NCI-H1105 (cell line): ENCODE measurements around the gene BSN.
"Not testable (repeated sequence)": the region's sequence is repeated elsewhere in the genome, so short reads cannot be mapped to it uniquely, and the experiment has no call there.

Experiments used
- DNase-seq: peaks from one replicate; lab custom pipeline; 2025; lab: John Stamatoyannopoulos, UW

BSN gene

GRCh38 chr3:49674497-49674983, 120.3 kb downstream of the BSN start:
- DNase-seq = no peak

DNA sequence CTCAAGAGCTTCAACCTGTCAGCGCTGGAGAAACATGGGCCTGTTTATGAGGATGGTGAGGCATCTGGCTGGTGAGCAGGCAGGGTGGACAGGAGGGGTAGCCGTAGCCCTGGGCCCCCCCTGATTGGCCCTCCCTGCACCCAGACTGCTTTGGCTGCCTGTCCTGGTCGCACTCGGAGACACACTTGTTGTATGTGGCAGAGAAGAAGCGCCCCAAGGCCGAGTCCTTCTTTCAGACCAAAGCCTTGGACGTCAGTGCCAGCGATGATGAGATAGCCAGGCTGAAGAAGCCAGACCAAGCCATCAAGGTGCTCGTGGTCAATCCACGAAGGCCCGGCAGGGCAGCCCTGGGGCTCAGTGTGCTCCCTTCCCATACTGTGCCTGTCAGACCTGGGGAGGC, 121.6 kb downstream of the BSN start:
- DNase-seq = no peak

DNA sequence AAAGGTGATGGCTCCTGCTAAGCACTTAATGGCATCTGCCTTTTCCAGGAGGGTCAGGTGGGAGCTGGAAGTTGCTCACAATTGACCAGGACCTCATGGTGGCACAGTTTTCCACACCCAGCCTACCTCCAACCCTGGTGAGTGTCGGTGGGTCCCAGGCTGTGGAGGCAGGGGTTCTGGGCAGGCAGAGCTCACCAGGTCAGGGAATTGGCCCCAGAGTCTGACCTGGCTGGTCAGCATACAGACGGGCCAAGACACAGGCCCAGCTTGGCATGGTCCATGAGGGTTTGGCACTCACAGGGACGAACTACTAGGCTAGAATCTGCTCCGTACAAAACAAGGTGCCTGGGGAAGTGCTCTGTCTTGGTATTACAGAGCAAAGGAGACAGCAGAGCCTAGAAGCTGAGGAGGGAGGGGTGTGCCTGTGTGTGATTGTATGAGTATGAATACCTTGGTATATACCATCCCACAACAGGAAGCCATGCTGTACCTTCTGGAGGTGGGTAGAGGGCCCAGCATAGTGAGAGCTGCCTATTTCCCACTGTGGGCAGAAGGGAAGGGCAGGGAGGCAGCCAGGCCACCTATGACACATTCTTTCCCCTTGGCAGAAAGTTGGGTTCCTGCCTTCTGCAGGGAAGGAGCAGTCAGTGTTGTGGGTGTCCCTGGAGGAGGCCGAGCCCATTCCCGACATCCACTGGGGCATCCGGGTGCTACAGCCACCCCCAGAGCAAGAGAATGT, 126.4 kb downstream of the BSN start:
- no peak for DNase-seq

- DNase-seq = no peak
Observed at GRCh38 chr3:49681232-49681522, 126.9 kb downstream of the BSN start.

DNA sequence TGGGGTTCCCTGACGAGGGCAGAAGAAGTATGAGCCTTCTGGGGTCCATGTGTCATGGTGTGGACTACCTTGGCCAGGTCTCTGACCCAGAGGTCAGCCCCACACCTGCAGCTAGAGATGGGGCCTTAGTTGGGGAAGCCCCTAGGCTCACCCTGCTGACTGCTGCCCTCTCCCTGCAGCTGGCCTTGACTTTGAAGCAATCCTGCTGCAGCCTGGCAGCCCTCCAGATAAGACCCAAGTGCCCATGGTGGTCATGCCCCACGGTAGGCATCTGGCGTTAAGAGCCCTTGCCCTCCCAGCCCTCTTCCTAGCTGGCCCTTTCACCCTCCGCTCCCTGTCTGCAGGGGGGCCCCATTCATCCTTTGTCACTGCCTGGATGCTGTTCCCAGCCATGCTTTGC, 127.3 kb downstream of the BSN start:
- no peak for DNase-seq

DNA sequence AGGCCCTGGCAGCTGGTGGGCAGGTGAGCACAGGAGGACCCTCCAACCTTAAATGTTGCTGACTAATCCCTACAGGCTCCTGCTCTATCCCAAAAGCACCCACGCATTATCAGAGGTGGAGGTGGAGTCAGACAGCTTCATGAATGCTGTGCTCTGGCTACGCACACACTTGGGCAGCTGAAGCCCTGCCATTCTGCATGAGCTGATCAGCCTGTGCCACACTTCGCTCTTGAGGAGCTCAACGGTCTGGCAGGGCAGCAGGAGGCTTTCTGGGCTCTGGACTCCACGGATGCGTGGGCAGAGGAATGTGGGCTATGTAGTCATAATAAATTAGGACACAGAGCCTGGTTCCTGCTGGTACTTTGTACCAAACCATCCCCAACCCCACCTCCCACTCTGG, 128.9 kb downstream of the BSN start:
- DNase-seq = no peak

DNA sequence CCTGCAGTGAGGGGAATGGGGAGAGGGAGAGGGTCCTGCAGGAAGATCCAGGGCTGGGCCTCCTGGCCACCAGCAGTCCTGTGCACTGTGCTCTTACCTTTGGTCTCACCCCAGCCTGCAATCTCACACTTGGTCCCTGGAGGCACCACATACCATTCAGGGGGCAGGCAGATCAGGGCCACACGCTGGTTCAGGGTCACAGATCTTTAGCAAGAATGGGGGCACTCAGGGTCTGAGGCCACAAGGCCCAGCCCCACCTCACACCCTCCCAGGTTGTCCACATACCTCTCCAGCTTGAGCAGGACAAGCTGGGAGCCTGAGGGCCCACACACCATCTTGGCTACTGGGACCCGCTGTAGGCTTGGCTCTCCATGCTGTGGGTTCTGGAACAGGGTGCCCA, 130.2 kb downstream of the BSN start:
- DNase-seq = not testable (repeated sequence)

DNA sequence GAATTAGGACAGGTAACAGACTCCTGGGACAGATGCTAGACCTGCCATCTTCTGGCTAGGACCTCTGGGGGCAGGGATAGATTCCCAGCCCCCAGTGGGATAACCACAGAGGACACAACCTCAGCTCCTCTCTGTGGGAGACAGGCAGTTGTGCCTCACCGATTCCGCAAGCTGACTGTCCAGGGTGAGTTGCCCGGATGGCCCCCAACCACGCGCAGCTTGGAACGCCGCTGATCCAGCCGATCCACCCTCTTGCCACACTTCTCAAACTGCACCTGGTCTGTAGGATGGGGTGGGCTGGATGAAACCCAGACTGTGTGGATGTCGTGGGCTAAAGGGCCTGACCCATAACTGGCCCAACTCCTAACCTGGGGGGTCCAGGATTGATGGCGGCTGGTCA, 130.8 kb downstream of the BSN start:
- not testable (repeated sequence) for DNase-seq

- not testable (repeated sequence) for DNase-seq
Observed at GRCh38 chr3:49685846-49686245, 131.6 kb downstream of the BSN start.

GRCh38 chr3:49686346-49686745, 132.1 kb downstream of the BSN start:
- DNase-seq = not testable (repeated sequence)

DNA sequence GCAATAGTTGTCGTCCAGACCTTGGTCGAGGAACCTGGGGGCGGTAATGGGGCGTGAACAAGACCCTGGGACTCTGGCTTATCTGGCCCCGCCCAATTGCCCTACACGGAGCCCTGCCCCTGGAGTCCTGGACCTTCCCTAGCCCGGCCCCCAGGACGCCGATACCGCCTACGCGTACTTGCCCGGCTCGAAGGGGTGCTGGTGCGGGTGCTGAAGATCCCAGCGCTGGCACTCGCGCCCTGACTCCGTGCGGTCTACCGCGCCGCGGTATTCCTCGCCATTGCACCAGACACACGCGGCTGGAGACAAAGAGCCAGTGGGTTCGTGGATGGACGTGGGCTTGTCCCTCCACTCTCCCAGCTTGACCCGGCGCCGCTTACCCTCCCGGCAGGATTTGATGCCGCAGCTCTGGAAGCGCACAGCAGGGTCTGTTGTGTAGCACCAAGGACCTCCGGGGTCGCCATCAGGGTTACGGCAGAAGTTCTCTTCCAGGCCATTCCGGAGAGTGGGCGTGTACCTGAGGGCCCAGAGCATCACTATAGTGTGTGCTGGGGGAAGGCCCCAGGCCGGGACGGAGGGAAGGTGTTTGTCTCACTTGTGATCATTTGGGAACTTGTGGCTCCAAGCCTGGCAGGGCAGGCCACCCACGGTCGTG, 132.6 kb downstream of the BSN start:
- DNase-seq = not testable (repeated sequence)

DNA sequence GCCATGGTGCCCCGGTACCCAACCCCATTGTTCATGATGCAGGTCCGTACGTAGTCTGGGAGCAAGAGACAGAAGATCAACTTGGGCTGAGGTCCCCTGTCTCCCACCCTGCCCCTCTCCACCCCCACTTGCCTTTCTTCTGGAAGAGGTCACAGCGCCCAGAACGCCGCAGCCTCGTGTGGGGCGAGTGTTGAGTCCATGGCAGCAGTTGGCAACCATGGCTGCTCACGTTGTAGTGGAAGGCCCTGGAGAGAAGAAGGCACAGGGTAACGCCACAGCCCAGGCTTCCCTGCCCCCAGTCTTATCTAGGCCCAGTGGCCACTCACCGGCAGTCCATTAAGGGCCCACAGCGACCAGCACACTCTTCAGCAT, 133.1 kb downstream of the BSN start:
- not testable (repeated sequence) for DNase-seq

DNA sequence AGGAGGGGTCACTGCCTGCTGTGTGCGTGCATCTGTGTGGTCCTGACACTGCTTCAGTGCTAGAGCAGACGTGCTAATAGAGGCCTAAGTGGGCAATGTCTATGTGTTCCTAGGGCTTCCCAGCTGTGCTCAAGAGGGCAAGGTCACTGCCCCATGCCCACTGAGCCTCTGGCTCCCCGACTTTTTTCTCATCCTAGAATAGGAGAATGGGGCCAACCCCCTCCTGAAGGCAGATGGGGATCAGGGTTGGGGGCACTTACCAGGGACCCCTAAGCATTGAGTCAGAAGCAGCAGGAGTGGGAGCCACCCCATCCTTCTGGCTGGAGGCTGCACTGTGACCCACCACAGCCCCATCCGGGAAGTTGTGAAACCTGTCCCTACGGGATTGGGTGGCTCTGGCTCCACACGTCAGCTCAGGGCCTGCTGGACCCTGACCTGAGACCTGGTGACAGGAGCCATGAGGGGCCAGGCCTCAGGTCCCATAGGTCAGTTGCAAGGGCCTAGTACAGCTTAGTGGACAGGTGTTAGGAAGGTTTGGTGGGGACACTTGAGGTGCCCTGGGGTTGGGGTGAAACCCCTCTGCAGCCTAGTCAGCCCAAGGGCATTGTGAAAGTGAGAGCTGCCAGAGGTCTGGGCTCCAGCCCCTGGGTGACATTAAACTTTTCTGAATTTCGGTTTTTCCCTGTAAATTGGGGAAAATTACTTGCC, 134.2 kb downstream of the BSN start:
- DNase-seq = not testable (repeated sequence)

- no peak for DNase-seq
Observed at GRCh38 chr3:49689046-49689907, 135.0 kb downstream of the BSN start, which contains the start of the genes MST1 and RNF123. Gene MST1, minus strand, starts transcription at chr3:49689474. Its CDS starts 783 bp downstream, at chr3:49688691. Gene RNF123, plus strand, starts transcription at chr3:49689557. Its CDS starts 1,609 bp downstream, at chr3:49691166.

DNA sequence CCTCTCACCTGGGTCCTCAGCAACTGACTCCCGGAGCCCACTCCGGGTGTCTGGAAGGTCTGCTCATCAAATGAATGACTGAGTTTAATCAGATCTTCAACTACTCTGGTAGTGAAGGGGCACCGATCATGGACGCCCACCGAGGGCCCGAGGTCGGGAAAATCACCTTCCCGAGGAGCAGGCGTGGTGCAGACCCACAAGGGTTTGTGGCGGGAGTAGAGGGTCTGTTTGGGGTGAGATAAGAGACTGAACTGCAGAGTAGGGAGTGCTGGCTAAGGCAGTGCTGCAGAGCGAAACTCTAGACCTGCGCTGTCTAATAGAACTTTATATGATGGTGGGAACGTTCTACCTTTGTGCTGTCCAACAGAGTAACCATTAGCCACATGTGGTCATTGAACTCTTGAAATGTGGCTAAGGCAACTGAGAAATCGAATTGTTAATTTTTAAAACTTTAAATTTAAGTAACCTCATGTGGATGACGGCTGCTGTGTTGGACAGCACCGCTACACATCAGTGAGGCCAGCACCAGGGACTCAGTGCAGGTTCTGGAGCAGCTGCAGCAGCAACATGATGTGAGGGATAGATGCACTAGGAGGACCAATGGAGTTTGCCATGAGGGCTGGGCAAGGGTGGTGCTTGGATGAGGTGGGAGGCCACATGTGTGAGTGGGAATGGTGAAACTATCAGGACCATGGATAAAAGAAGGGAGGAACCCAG, 135.8 kb downstream of the BSN start:
- not testable (repeated sequence) for DNase-seq

GRCh38 chr3:49690856-49691255, 136.6 kb downstream of the BSN start:
- not testable (repeated sequence) for DNase-seq

DNA sequence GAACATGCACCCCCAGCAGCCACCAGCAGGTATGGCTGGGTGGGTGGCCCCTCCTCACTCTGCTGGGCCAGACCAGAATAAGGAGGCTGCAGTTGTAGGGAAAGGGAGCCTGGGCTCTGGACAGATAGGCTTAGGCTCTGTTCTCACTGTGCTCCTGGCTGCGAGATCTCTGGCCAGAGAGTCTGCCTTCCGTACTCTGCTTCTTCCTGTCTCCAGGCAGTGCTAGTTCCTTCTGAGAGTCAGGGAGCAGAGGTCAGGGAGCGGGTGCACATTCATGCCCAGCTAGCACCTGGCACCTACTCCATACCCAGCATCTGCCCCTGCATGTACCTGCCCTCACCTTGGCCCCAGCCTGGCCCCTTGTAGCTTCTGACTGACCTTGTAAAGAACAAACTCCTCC, 137.2 kb downstream of the BSN start:
- not testable (repeated sequence) for DNase-seq

DNA sequence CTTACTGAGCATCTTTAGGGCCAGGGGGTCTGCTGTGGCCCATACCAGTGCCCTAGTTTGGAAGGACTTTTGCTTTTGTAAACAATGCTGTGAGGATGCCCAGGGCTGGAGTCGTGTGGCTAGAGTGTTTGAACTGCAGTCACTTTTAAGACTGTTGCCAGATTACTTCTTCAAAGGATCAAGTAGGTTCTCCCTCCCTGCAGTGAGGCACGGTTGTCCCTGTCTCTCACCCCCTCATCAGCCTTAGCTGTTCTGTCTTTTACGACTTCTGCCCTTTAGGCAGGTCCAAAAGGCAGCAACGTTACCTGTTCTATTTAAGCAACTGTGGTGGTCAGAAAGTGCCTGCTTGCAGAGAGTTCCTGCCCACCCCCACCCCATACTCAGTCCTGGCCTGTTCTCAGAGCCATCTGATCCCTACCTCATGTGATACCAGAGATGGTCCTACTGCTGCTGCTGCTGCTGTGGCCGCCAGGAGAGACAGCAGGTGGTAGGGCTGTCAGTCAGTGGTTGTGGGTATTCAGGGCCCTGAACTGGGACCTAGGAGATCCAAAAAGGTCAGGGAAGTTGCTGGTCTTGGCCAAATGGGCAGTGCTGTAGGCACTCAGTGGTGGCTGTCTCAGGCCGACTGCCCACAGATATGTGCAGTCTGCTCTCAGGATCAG, 140.3 kb downstream of the BSN start:
- DNase-seq = not testable (repeated sequence)

GRCh38 chr3:49695350-49696015, 141.2 kb downstream of the BSN start:
- DNase-seq = not testable (repeated sequence)
